SKM-1 (cell line): ENCODE measurements around the gene TEPSIN.

ENCODE experiments used
- DNase-seq: peaks from one replicate; lab custom pipeline; 2025; ENCODE audit not compliant: unreplicated experiment; lab: John Stamatoyannopoulos, UW

Gene TEPSIN

GRCh38 chr17:81187586-81188490 lies 51.0 kb downstream of the TEPSIN start:
- DNase-seq = no peak

DNA sequence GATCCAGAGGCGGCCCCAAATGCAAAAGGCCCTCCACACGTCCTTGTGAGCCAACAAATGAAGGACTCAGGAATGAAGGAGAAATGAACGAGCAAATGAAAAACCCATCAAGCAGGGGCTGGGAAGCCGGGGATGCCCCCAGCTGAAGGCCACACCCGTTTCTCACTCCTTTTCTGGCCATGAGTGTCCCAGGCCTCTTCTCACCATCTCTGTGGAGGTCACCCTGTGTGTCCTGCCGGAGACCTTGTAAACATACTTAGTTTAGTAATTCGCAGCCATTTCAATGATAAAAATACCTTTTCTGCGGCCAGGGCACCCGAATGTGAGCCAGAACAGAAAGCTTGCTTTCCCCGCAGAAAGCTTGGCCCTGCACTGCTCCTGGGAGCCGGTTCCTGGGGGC lies 51.7 kb downstream of the TEPSIN start:
- DNase-seq = no peak

- DNase-seq = no peak
Measured at GRCh38 chr17:81186203-81186602, 52.7 kb downstream of the TEPSIN start.

GRCh38 chr17:81184555-81184954 lies 54.3 kb downstream of the TEPSIN start:
- DNase-seq = no peak

- no peak for DNase-seq
Measured at GRCh38 chr17:81183807-81184206, 55.0 kb downstream of the TEPSIN start.

- DNase-seq = no peak
Measured at GRCh38 chr17:81183316-81183715, 55.5 kb downstream of the TEPSIN start.

DNA sequence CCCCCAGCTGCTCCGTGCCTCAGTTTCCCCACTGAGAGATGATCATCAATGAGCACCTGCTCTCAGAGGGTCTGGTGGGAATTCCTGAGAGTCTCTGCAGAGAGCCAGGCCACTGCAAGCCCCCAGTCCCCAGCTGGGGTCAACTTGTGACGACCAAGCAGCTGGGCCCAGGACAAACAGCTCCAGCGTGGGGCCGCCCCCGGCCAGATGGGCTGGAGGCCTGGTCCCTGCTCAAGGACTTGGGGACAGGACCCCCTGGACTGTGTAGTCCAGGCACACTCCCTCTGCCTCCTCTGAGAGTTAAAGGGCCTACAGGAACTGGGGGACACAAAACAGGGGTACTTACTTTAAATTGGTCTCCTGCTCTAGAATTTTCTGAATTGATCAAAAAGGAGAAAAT lies 56.3 kb downstream of the TEPSIN start:
- DNase-seq = no peak

DNA sequence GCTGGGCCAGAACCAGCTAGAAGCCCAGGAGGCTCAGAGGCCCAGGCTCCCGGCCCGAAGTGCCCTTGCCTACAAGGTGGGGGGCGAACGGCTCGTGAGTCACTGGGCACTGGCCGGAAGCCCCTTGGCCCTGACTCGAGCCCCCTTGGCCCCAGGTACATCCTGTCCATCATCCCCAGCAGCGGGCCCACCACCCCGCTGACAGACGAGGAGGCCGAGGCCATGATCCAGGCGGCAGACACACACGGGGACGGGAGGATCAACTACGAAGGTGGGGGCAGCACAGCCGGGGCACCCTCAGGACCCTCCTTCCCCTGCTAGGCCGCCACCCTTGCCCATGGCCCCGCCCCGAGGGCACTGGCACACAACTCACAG lies 57.1 kb downstream of the TEPSIN start:
- DNase-seq = no peak

GRCh38 chr17:81180836-81181810 lies 57.7 kb downstream of the TEPSIN start:
- no peak for DNase-seq

GRCh38 chr17:81179861-81180260 lies 59.0 kb downstream of the TEPSIN start:
- no peak for DNase-seq

DNA sequence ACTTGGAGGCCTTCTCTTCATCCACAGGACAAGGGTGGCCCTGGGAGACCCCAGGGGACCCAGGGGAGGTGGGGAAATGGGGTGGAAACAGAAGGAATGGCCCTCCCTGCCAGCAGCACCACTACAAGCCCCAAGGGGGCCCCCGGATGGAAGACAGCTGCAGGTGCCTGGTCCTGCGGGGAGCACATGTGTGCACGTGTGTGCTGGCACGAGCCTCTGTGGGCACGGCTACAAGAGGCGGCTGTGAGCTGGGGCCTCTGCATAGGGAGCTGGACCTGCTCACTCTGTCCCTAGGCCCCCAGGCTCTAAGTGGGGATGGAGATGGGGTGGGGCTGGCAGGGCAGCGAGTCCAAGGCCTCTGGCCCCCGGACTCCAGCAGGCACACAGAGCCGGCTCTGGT lies 59.6 kb downstream of the TEPSIN start:
- DNase-seq = no peak
